NCI-H128 (cell line): ENCODE data around the gene SNRPA1.
A peak's percentile ranks its signal among the peaks of the same experiment; 100 is the strongest.
"Not testable (repeated sequence)": the region's sequence is repeated elsewhere in the genome, so short reads cannot be mapped to it uniquely, and the experiment has no call there.

Experiments
- DNase-seq: peaks from one replicate; lab custom pipeline; 2025; ENCODE audit not compliant: unreplicated experiment; lab: John Stamatoyannopoulos, UW

Gene SNRPA1

GRCh38 chr15:101294731-101295606, at the start of gene SNRPA1:
Gene SNRPA1 (minus strand): TSS chr15:101295248. CDS start chr15:101295178, 70 bp downstream.
- peak; percentile 82 for DNase-seq

- no peak for DNase-seq
Measured at GRCh38 chr15:101342056-101342455, 47.0 kb upstream of the SNRPA1 start.

GRCh38 chr15:101338502-101339057, 43.5 kb upstream of the SNRPA1 start:
- DNase-seq: no peak

GRCh38 chr15:101337976-101338375, 42.9 kb upstream of the SNRPA1 start:
- no peak for DNase-seq

- not testable (repeated sequence) for DNase-seq
Measured at GRCh38 chr15:101333907-101334789, 39.1 kb upstream of the SNRPA1 start.

- DNase-seq: no peak
Measured at GRCh38 chr15:101332061-101332467, 37.0 kb upstream of the SNRPA1 start.

- no peak for DNase-seq
Measured at GRCh38 chr15:101329867-101330380, 34.9 kb upstream of the SNRPA1 start.

GRCh38 chr15:101329309-101329863, 34.3 kb upstream of the SNRPA1 start:
- DNase-seq: no peak

GRCh38 chr15:101328001-101328400, 33.0 kb upstream of the SNRPA1 start:
- DNase-seq: no peak

GRCh38 chr15:101327147-101327740, 32.2 kb upstream of the SNRPA1 start:
- DNase-seq: no peak

- no peak for DNase-seq
Measured at GRCh38 chr15:101326462-101327146, 31.6 kb upstream of the SNRPA1 start.

- no peak for DNase-seq
Measured at GRCh38 chr15:101326026-101326315, 30.9 kb upstream of the SNRPA1 start.

- no peak for DNase-seq
Measured at GRCh38 chr15:101325263-101326025, 30.4 kb upstream of the SNRPA1 start.

- DNase-seq: no peak
Measured at GRCh38 chr15:101324524-101325177, 29.6 kb upstream of the SNRPA1 start.

- no peak for DNase-seq
Measured at GRCh38 chr15:101323793-101324523, 28.9 kb upstream of the SNRPA1 start.

- no peak for DNase-seq
Measured at GRCh38 chr15:101322854-101323477, 27.9 kb upstream of the SNRPA1 start.

GRCh38 chr15:101322016-101322695, 27.1 kb upstream of the SNRPA1 start:
- DNase-seq: no peak
